ENCODE measurements around the gene UTS2R.

Gene UTS2R

DNA sequence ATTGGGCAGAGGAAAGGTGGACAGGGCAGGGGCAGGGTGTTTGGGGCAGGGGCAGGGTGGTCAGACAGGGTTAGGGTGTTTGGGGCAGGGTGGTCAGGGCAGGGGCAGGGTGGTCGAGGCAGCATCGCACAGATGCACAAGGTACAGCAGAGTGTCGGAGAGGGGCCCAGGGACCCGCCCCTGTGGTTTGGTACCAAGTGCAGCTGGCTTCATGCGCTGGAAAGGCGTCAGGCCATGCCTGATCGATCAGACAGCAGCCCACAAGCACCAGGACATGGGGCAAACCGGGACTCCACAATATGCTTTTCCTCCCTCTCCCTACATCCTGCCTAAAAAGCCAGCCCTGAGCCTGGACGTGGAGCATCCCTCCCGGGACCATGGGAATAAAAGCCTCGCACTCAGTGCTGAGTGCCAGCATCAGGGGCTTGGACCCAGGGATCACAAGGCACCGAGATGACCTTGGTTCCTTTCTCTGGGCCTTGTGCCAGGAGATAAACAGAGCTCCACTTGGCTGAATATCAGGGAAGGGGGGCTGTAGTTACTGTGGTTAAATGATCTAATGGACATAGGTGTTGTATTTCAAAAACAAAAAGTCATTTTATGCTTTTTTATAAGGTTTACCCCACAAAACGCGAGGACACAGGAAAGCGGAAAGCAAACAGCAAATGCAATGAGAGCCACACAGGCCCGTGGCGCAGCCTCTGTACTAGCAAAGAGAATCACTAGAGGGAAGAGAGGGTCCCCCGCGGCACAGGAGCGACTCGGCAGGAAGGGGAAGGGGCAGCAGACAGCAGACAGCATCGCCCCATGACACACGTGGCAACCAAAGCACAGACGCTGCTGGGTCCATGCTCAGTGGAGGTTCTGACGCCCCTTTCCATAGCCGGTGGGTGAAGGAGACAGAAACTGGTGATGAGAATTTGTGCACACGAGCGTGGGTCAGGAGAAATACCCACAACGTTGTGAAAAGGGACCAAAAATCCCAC, 41.3 kb downstream of the UTS2R start:
- H3K9me3 ChIP-seq, result no peaks in the 10 kb centered on the region
- H3K27me3 ChIP-seq, result no peaks in the 10 kb centered on the region
- no peak for TF ChIP-seq CTCF (IDR thresholded peaks at IDR 0.05)
- peaks cover 8 to 34% (median 12%) of the 10 kb centered on the region in 3 donors for H3K36me3 ChIP-seq
- H3K27ac ChIP-seq, result no peak overlapping the region
- DNase-seq, result no peak
- no peak overlapping the region for H3K4me3 ChIP-seq
- intact Hi-C loops (cut with DNase I; ENCODE audit: low total_unique reads), result loop anchor here (5.0 kb wide), 1 partner anchor 56 kb away; the partner anchor contains the start of gene TEX19
- peaks cover 0 to 14% (median 8%) of the 10 kb centered on the region in 4 donors for H3K4me1 ChIP-seq

- H3K4me1 ChIP-seq, result peaks cover 0 to 24% (median 15%) of the 10 kb centered on the region in 4 donors
- peaks cover 0 to 18% (median 0%) of the 10 kb centered on the region in 3 donors for H3K36me3 ChIP-seq
- H3K4me3 ChIP-seq, result no peak overlapping the region
- H3K27me3 ChIP-seq, result no peaks in the 10 kb centered on the region
- TF ChIP-seq CTCF (IDR thresholded peaks at IDR 0.05), result peak; percentile 66 to 74
- H3K9me3 ChIP-seq, result no peaks in the 10 kb centered on the region
- peak; percentile 41 to 79 for DNase-seq
- no peak overlapping the region for H3K27ac ChIP-seq
- intact Hi-C loops (cut with DNase I; ENCODE audit: low total_unique reads), result loop anchor here (5.0 kb wide), 2 partner anchors 57 to 138 kb away; partner anchors contain the start of gene TEX19
These were observed 43.1 kb downstream of the UTS2R start for GRCh38 chr17:82414548-82415281.

- peaks cover 0 to 24% (median 15%) of the 10 kb centered on the region in 4 donors for H3K4me1 ChIP-seq
- no peak for DNase-seq
- H3K4me3 ChIP-seq, result no peak overlapping the region
- H3K36me3 ChIP-seq, result peaks cover 0 to 15% (median 0%) of the 10 kb centered on the region in 3 donors
- no peak overlapping the region for H3K27ac ChIP-seq
- H3K9me3 ChIP-seq, result no peaks in the 10 kb centered on the region
- no peaks in the 10 kb centered on the region for H3K27me3 ChIP-seq
- no peak for TF ChIP-seq CTCF (IDR thresholded peaks at IDR 0.05)
- intact Hi-C loops (cut with DNase I; ENCODE audit: low total_unique reads), result loop anchor here (5.0 kb wide), 1 partner anchor 137 kb away; no protein-coding TSS in a partner anchor
These were observed 43.8 kb downstream of the UTS2R start for GRCh38 chr17:82415336-82415735.

DNA sequence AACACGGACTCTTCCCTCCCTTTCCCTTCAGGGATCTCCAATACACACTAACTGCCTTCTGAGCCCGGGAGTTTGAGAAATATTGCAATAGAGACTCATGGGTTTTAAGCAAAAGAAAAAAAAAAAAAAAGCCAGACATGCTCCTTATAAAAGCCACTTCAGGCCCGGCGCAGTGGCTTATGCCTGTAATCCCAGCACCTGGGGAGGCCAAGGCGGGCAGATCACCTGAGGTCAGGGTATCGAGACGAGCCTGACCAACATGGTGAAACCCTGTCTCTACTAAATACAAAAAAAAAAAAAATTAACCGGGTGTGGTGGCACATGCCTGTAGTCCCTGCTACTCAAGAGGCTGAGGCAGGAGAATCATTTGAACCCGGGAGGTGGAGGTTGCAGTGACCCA, 44.2 kb downstream of the UTS2R start:
- no peak for TF ChIP-seq CTCF (IDR thresholded peaks at IDR 0.05)
- H3K36me3 ChIP-seq, result peaks cover 0 to 18% (median 0%) of the 10 kb centered on the region in 3 donors
- no peak for DNase-seq
- no peak overlapping the region for H3K4me3 ChIP-seq
- H3K9me3 ChIP-seq, result no peaks in the 10 kb centered on the region
- H3K4me1 ChIP-seq, result peaks cover 0 to 24% (median 15%) of the 10 kb centered on the region in 4 donors
- H3K27ac ChIP-seq, result no peak overlapping the region
- no peaks in the 10 kb centered on the region for H3K27me3 ChIP-seq
- intact Hi-C loops (cut with DNase I; ENCODE audit: low total_unique reads), result loop anchor here (5.0 kb wide), 1 partner anchor 137 kb away; no protein-coding TSS in a partner anchor

DNA sequence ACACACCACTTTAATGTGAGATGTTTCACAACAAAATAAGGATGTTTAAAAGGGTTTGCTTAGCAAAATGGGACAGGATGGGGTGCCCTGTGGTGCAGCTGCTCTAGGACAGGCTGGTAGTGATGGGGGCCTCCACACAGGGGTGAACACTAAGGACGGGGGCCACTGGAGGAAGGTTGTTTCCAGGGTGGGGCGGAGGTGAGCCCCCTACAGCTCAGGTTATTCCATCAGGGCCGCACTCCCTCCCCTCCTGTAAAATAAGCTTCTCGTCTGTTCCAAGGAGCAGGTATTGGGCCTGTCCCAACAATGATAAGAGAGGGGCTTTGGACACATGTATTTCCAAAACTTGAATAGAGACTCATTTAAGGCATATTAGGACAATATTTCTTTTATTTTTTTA, 44.7 kb downstream of the UTS2R start:
- intact Hi-C loops (cut with DNase I; ENCODE audit: low total_unique reads), result loop anchor here (5.0 kb wide), 1 partner anchor 136 kb away; no protein-coding TSS in a partner anchor
- Histone ChIP-seq H3K27ac (no peak overlapping the region), H3K4me1 (peaks cover 0 to 24% (median 15%) of the 10 kb centered on the region in 4 donors), H3K27me3 (no peaks in the 10 kb centered on the region), H3K36me3 (peaks cover 0 to 23% (median 4%) of the 10 kb centered on the region in 3 donors), H3K4me3 (no peak overlapping the region), H3K9me3 (no peaks in the 10 kb centered on the region)
- DNase-seq, result no peak
- TF ChIP-seq CTCF (IDR thresholded peaks at IDR 0.05), result no peak
